Fibroblast of peridontal ligament (primary cell): ENCODE data around the gene MYO15A.

Experiments used
- DNase-seq: peaks from one replicate; pipeline ENCODE4 v3.0.0-alpha.2; 2010; ENCODE audit errors: extremely low read depth

The MYO15A gene, protein sequence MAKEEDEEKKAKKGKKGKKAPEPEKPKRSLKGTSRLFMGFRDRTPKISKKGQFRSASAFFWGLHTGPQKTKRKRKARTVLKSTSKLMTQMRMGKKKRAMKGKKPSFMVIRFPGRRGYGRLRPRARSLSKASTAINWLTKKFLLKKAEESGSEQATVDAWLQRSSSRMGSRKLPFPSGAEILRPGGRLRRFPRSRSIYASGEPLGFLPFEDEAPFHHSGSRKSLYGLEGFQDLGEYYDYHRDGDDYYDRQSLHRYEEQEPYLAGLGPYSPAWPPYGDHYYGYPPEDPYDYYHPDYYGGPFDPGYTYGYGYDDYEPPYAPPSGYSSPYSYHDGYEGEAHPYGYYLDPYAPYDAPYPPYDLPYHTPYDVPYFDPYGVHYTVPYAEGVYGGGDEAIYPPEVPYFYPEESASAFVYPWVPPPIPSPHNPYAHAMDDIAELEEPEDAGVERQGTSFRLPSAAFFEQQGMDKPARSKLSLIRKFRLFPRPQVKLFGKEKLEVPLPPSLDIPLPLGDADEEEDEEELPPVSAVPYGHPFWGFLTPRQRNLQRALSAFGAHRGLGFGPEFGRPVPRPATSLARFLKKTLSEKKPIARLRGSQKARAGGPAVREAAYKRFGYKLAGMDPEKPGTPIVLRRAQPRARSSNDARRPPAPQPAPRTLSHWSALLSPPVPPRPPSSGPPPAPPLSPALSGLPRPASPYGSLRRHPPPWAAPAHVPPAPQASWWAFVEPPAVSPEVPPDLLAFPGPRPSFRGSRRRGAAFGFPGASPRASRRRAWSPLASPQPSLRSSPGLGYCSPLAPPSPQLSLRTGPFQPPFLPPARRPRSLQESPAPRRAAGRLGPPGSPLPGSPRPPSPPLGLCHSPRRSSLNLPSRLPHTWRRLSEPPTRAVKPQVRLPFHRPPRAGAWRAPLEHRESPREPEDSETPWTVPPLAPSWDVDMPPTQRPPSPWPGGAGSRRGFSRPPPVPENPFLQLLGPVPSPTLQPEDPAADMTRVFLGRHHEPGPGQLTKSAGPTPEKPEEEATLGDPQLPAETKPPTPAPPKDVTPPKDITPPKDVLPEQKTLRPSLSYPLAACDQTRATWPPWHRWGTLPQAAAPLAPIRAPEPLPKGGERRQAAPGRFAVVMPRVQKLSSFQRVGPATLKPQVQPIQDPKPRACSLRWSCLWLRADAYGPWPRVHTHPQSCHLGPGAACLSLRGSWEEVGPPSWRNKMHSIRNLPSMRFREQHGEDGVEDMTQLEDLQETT (N-terminal part only)

DNA sequence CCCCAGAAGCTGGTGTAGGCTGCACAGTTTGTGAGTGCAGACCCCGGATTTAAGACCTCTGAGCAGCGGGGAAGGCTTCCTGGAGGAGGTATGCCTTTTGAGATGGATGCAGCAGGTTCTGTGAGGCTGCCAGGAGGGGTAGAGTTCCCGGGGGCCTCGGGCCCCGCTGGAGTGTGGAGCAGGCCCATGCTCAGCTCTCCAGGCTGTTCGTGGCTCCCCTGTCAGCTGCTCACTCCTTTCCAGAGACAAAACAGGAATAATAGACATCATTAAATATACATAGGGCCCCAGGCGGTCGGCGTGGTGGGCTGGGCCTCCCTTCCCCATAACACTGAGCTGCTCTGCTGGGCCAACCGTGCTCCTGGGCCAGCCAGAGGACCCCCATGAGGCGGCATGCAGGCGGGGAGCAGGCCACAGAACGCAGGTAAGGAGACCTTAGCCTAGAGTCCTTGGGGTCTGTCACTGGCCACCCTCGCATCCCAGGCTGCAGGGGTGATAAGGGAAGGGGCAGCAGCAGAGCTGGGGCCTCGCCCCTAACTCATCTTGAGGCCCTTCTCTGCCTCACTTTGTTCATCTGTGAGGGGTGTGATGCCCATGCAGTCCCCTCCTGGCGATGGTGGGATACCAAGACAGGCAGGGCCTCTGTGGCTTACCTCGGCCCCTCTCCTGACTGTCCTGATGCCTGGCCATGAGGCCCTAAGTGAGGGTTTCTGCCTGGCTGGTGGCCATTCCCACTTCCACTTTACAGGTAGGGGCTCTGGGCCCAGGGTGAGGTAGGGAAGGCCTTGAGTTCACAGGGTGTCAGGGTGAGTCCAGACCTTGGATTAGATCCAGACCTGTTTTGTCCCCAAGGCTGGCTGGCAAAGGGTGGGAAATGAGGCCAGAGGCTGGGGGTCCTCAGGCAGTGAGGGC, at the start of gene MYO15A:
Gene MYO15A, plus strand, starts transcription at position 356 of the 912 bp plus-strand sequence. CDS start 10,045 bp downstream, outside the sequence.
- DNase-seq = no peak

DNA sequence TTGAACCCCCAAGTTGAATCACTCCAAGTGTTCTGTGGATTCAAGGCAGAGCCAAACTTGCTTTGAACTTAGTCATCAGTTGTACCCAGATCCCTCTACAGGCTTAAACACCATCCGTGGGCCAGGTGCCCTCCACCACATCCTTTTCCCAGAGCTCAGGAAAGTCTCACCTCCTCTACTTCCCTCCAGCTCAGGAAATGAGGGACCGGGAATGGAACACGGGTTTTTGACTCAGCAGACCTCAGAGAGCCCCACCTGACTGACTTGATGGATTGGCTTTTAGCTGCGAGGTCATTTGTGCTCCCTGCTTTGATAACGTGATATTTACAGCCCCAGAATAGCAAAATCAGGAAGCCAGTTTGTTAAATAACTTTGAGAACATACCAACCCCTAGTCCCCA, 49.3 kb upstream of the MYO15A start:
- DNase-seq = no peak

DNA sequence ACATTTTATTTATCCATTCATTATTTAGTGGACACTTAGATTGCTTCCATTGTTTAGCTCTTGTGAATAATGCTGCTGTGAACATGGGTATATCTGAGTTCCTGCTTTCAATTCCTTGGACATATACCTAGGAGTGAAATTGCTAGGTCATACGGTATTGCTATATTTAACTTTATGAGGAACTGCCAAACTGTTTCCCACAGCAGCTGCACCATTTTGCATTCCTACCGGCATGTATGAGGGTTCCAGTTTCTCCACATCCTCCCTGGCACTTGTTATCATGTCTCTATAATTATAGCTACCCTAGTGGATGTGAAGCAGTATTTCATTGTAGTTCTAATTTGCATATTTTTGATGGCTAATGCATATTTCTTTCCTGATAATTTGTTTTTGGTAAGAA, 44.5 kb upstream of the MYO15A start:
- DNase-seq = no peak

DNA sequence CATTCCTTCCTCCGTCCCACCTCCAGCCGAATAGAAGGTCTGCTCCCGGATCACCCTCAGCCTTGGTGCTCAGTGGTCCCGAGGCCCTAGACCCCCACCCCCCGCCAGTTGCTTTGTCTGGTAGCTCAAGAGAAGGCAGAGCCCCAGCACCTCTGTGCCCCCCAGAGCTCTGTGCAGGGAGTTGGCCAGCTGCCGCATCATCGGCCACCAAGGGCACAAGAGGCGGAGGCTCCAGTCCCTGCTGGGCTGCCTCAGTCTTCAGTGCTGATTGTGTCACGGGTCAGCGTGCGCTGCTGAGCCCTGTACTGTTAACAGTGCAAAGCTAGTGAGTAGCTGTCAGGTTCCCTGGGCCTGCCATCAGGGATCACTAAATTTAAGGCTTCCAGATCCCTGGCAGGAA, 43.0 kb upstream of the MYO15A start:
- DNase-seq = no peak

DNA sequence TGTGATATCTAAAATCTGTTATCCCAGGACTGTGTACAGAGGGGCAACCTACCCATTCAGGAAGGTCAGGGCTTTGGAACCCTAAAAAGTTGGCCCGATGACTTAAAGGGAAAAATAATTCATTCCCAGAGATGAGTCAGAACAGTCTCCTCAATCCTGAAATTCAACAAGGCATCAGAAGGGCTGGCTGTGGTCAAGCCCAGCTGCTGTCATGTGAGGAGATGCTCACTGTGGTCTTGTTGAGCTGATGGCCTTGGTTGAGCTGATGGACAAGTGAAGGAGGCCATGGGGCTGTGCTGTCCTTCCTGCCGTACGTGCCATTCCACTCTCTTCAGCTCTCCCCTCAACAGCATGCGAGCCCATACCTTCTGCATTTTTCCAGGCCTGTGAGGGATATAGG, 41.7 kb upstream of the MYO15A start:
- DNase-seq = peak; percentile 52

DNA sequence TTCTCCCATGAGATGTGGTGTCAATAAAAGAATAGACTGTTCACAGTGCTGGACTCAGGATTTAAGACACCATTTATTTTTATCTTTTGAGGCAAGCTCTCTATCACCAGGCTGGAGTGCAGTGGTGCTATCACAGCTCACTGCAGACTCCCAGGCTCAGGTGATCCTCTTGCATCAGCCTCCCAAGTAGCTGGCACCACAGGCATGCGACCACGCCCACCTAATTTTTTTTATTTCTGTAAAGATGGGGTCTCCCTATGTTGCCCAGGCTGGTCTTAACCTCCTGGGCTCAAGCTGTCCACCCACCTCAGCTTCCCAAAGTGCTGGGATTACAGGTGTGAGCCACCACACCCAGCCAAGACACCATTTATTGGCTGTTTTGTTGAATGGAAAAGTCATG, 39.5 kb upstream of the MYO15A start:
- DNase-seq = no peak

DNA sequence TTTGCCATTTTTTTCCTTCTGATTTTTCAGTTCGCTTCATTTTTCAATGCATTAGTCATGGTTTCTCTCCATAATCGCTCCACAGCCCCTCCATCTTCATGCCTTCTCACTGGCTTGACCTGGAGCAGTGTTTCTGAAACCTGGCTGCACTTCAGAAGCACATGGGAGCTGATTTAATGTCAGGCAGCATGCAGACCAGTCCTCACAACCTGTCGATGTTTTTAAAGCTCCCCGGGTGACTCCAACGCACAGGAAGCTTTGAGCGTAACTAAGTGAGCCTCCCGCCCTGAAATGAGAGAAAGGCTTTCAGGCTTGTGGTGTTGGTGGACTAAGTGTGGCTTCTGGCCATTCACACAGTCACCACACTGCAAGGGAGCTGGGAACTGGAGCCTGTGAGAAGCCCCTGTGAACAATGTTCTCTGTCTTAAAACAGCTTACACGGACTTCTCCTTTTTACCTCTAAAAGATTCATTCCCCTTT, 37.7 kb upstream of the MYO15A start:
- peak; percentile 63 for DNase-seq

DNA sequence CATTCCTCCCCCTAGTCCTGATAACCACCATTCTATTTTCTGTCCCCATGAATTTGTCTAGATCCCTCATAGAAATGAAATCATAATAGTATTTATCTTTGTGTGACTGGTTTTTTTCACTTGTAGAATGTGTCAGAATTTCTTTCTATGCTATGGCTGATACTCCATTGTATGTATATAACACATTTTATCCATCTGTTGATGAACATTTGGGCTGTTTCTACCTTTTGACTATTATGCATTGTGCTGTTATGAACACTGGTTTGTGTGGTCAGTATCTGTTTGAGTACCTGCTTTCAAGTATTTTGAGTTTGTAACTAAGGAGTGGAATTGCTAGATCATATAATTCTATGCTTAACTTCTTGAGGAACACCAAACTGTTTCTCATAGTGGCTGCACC, 36.8 kb upstream of the MYO15A start:
- DNase-seq = no peak

DNA sequence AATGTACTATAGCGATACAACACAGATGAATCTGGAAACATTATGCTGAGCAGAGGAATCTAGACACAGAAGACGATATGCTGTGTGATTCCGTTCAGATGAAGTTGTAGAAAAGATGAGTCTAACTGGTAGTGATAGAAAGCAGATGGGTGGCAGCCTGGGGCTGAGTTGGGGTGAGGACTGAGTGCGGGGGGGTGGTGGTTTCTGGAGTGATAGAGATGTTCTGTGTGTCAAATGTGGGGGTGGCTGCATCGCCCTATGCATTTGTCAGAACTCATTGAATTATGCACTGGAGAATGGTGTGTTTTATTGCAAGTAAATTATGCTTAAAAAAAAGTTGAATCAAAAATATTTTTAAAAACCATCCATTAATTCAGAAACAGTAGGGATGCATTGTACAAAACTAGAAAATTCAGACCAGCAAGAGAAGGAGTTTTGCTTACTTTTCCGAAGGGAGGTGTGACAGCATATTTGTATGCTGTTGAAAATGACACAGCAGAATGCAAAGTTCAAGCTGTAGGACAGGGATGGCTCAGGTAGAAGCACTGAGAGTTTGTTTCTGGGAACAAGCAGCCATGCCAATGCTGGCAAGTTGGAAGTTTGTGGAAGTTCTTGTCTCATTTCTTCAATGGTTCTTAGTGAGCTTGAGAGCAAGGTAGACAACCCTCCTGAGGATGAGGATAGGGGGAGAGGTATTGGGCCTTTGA, 33.8 kb upstream of the MYO15A start:
- no peak for DNase-seq

DNA sequence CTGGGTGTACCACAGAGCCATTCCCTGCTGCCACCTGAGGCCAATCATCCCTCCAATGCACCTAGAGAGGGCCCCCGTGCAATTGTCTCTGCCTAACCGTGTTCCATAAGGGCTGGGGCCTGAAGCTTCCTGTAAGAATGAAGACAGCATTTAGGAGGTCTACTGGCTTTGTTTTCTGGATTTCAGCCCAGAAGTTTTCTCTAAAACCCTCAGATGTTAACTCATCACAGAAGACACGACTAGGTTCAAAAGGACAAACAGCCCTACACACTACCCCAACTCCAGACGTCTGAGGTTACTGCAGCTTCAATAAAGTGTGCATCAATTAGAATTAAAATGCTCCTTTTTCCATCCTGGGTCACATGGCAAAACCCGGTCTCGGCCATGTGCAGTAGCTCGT, 31.6 kb upstream of the MYO15A start:
- peak; percentile 23 for DNase-seq

DNA sequence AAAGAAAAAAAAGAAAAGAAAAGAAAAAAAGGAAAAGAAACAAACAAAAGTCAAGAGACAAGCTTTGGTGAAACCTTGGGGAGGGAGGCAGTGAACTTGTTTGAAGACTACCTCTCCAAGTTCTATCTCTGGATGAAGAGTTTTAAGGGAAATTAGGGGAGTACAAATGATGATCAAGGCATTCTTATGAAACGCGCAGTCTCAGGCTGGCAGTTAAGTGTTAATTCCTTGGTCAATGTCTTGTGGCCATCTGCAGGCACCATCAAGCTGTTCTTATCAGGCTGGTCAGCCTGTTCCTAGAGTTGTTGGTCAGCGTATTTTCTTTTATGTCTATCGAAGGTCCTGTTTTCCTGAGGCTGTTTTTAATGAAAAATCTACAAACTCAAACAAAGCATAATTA, 29.0 kb upstream of the MYO15A start:
- DNase-seq = no peak

DNA sequence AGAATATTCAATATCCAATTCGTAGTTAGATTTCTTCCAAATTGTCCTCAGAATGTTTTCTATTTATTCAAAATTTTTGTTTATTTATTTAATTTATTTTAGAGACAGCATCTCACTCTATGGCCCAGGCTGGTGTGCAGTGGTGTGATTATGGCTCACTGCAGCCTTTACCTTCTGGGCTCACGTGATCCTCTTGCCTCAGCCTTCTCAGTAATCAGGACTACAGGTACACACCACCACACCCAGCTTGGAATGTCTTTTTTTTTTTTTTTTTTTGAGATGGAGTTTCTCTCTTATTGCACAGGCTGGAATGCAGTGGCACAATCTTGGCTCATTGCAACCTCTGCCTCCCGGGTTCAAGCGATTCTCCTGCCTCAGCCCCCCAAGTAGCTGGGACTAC, 24.3 kb upstream of the MYO15A start:
- DNase-seq = no peak

DNA sequence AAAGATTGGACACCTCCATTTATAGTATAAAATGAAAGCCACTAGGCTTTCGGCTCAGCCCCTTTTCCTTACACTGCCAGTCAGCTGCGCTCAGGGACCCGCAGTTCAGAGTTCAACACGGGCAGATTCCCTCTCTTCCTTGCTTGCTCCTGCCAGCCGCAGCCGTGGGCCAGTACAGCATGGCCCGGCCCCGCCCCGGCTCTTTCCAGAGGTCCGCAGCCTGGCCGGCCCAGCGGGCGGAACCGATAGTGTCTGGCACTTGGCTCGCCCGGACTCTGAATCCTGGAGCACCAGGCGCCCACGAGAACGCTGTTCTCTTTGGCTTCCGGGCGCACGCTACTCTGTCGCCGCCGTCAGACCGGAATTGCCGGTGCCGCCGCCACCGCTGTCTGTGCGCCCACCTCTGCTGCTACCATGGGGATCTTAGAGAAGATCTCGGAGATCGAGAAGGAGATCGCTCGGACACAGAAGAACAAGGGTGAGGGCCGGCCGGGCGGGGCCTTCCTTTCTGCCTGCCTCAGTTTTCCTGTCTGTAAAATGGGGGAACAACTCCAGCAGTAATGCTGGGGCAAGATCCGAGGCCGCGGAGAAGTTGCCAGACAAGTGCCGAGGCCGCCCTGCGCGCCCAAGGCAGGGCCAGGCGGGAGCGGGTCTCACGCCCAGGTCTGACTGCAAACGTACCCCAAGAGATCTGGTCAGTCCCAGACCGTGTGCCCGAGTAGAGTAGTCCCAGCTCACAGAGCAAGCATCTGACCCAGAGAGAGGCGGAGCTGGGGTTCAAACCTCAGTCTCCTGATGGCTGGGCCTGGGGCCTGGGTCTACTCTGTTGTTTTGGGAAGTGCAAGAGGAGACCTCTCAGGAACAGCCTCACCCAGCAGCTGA, 20.7 kb upstream of the MYO15A start, which contains the start of gene DRG2:
Gene DRG2, plus strand, starts transcription at position 339 of the 882 bp plus-strand sequence. Its CDS starts 76 bp downstream, at position 415.
- DNase-seq = peak; percentile 92

DNA sequence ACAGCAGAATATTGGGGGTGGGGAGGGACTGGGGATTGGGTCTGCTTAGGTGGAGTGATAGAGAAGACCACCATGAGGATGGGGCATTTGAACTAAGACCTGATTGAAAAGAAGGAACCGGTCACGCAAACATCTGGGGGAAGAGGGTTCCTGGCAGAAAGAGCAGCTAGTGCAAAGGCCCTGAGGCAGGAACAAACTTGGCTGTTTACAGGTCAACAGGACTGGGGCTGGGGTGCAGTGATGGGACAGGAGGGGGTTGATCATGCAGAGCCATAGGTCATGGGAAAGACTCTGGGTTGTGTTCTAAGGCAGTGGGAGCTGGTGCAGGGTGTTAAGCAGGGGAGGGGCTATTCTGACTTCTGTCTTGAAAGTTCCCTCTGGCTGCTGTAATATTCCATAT, 18.9 kb upstream of the MYO15A start:
- DNase-seq = no peak

DNA sequence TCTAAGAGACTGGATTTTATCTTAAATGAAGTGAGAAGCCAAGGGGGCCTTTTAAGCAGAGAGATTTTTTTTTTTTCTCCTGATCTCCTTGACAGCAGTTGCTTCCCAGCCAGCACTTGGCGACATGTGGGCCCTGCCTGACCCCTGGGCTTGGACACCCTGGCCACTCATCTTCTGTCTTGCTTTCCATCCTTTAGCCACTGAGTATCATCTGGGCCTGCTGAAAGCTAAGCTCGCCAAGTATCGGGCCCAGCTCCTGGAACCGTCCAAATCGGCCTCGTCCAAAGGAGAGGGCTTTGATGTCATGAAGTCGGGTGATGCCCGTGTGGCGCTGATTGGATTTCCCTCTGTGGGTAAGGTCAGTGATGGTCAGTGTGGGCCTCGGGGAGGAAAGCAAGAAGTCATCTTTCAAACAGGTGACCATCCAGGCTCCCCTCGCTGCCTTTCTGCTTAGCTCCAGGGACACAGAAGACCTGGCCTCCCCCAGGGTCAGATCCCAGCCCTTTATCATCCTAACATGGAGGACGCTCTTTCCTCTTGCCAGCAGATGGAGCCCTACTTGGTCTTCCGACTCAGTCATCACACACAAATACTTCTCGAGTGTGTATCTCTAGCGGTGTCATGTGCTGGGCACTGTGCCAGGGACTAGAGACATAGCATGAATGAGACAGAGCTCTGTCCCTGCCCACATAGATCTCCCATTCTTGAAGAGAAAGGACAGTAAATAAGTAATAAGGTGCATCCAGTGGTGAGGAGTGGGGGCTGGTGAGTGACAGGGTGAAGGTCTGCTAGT, 14.7 kb upstream of the MYO15A start:
- peak; percentile 50 for DNase-seq

DNA sequence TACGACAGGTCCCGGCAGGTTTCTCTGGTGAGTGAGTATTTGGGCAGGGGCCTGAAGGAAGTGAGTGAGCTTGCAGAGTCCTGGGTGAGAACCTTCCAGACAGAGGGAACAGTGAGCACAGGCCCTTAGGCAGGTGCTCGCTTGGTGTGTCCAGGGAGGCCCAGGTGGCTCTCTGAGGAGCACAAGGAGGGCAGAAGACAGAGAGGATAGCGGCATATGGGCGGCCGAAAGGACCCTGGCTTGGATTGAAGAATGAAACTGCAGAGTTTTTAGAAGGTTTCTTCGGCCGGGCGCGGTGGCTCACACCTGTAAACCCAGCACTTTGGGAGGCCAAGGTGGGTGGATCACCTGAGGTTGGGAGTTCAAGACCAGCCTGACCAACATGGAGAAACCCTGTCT, 14.1 kb upstream of the MYO15A start:
- no peak for DNase-seq

DNA sequence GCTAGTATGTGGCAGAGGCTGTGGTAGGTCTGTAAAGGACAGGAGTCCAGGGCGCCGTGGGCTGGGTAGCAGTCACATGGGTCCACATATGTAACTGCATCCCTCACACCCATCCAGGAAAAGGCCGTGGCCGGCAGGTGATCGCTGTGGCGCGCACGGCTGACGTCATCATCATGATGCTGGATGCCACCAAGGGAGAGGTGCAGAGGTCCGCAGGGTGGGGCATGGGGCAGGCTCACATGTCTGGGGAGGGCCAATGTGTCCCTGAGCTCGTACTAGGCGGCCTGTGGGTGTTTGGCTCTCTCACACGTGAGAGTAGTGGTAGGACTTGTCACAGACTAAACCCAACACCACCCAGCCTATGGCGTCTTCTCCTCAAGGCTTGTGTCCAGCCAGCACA, 9.0 kb upstream of the MYO15A start:
- DNase-seq = no peak

DNA sequence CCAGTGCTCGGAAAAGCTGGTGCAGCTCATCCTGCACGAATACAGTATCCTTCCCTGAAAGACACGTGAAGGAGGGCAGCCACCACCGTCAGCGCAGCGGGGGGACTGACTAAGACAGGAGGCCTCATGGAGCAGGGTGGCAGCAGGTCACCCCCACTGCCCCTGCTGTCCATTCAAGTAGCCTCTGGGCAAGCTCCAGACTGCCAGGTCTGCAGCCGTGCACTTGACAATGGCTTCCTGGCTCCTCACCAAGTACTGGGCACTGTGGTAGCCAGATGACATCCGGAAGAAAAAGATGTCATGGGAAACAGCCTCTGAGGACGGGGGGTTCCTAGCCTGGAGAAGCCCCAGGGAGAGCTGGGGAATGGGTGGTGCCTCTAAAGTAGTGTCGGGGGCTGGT, 7.9 kb upstream of the MYO15A start:
- DNase-seq = no peak
